Vagina (tissue), 2 donors: ENCODE measurements around the gene CHODL. TPM values are rescaled to one million over a fixed set of nuclear protein-coding genes. Genes with fewer than 3 reads are reported as not detected.

Experiments
- DNase-seq, 2 donors: peaks; one replicate each; pipeline ENCODE4 v3.0.0-alpha.2; 2017; ENCODE audit errors: extremely low spot score in 2 of 2
- H3K27ac ChIP-seq: fragments of 200-600 bp; sonication (generic); one replicate; pipeline ENCODE4 v1.5.1; 2019
- H3K27me3 ChIP-seq: fragments of 200-600 bp; sonication (generic); one replicate; pipeline ENCODE4 v1.5.1; 2019
- H3K36me3 ChIP-seq, 2 donors: fragments of 200-600 bp; sonication (generic); one replicate each; pipeline ENCODE4 v1.5.1; 2017 to 2019
- H3K4me1 ChIP-seq: fragments of 200-600 bp; sonication (generic); one replicate; pipeline ENCODE4 v1.5.1; 2019
- H3K4me3 ChIP-seq, 2 donors: fragments of 200-600 bp; sonication (generic); 1 replicate in 1 of 2; 2 replicates in 1 of 2; pipeline ENCODE4 v1.5.1; 2016 to 2019
- H3K9me3 ChIP-seq: fragments of 200-600 bp; sonication (generic); one replicate; pipeline ENCODE4 v1.5.1; 2019
- CTCF ChIP-seq, 3 experiments: fragments of 450-650 bp in 2 of 3; fragments of 200-600 bp in 1 of 3; sonication (generic) in 1 of 3; IDR thresholded peaks; one replicate each; pipeline ENCODE4 v1.5.1; 2017 to 2019; ENCODE audit warnings: antibody characterized with exemption in 3 of 3, mild to moderate bottlenecking in 2 of 3, moderate library complexity in 2 of 3
- POLR2A ChIP-seq, 2 donors: fragments of 450-650 bp; IDR thresholded peaks; one replicate each; pipeline ENCODE4 v1.6.1; 2017; ENCODE audit warnings: antibody characterized with exemption in 2 of 2, mild to moderate bottlenecking in 2 of 2, moderate library complexity in 2 of 2
- POLR2AphosphoS5 ChIP-seq, 2 donors: sonication (generic); formaldehyde crosslinking; IDR thresholded peaks; one replicate each; pipeline ENCODE4 v1.9.0; 2017; ENCODE audit warnings: antibody characterized with exemption in 2 of 2, mild to moderate bottlenecking in 2 of 2, low read depth in 1 of 2; ENCODE audit not compliant: insufficient read depth in 1 of 2
- intact Hi-C: fragments of 100-400 bp; cut with DNase I; formaldehyde crosslinking; loops from one replicate; pipeline ENCODE4 v1.15.1; 2023
- total RNA-seq: library from RNA; depleted of rRNA; stranded (reverse); fragments of >200 nt; gene quantifications from one replicate; pipeline ENCODE4 v1.2.3, GENCODE V29; 2016

The CHODL gene
- total RNA-seq, 1 donor from 2014 or later: 3.2 TPM

- intact Hi-C loops: no loop called here
- Histone ChIP-seq H3K9me3 (no peaks in the 10 kb centered on the region), H3K4me3 (no peak overlapping the region), H3K27me3 (no peaks in the 10 kb centered on the region), H3K36me3 (no peaks in the 10 kb centered on the region), H3K27ac (no peak overlapping the region), H3K4me1 (no peaks in the 10 kb centered on the region)
- no peak for DNase-seq
- no peak for TF ChIP-seq POLR2AphosphoS5 (IDR thresholded peaks at IDR 0.05; ENCODE audit: insufficient read depth in 1 of 2, low read depth in 1 of 2)
- TF ChIP-seq POLR2A (IDR thresholded peaks at IDR 0.05): no peak
- no peak for TF ChIP-seq CTCF (IDR thresholded peaks at IDR 0.05)
Observed at GRCh38 chr21:18228060-18228739, 16.4 kb upstream of the CHODL start.

GRCh38 chr21:18235545-18235944 lies 9.1 kb upstream of the CHODL start:
- intact Hi-C loops: no loop called here
- no peak overlapping the region for H3K27ac ChIP-seq
- H3K9me3 ChIP-seq: no peaks in the 10 kb centered on the region
- TF ChIP-seq POLR2A (IDR thresholded peaks at IDR 0.05) (no peak), CTCF (IDR thresholded peaks at IDR 0.05) (no peak)
- DNase-seq: no peak
- H3K4me1 ChIP-seq: no peaks in the 10 kb centered on the region
- no peaks in the 10 kb centered on the region for H3K36me3 ChIP-seq
- H3K4me3 ChIP-seq: no peak overlapping the region
- H3K27me3 ChIP-seq: no peaks in the 10 kb centered on the region

- H3K4me3 ChIP-seq: peak overlapping the region; percentile 31 to 49
- H3K36me3 ChIP-seq: no peaks in the 10 kb centered on the region
- TF ChIP-seq POLR2AphosphoS5 (IDR thresholded peaks at IDR 0.05; ENCODE audit: insufficient read depth in 1 of 2, low read depth in 1 of 2): no peak
- no peak for TF ChIP-seq CTCF (IDR thresholded peaks at IDR 0.05)
- no peak for TF ChIP-seq POLR2A (IDR thresholded peaks at IDR 0.05)
- peaks cover 17% of the 10 kb centered on the region for H3K4me1 ChIP-seq
- intact Hi-C loops: no loop called here
- H3K27ac ChIP-seq: no peak overlapping the region
- H3K27me3 ChIP-seq: no peaks in the 10 kb centered on the region
- no peak for DNase-seq
- no peaks in the 10 kb centered on the region for H3K9me3 ChIP-seq
Observed at GRCh38 chr21:18245464-18245967, 883 bp downstream of the CHODL start.

- no peak for TF ChIP-seq POLR2AphosphoS5 (IDR thresholded peaks at IDR 0.05; ENCODE audit: insufficient read depth in 1 of 2, low read depth in 1 of 2)
- TF ChIP-seq POLR2A (IDR thresholded peaks at IDR 0.05): no peak
- TF ChIP-seq CTCF (IDR thresholded peaks at IDR 0.05): no peak
- Histone ChIP-seq H3K27ac (no peak overlapping the region), H3K27me3 (no peaks in the 10 kb centered on the region), H3K36me3 (no peaks in the 10 kb centered on the region), H3K4me3 (no peak overlapping the region), H3K4me1 (peaks cover 17% of the 10 kb centered on the region), H3K9me3 (no peaks in the 10 kb centered on the region)
- DNase-seq: no peak
- intact Hi-C loops: no loop called here
Observed at GRCh38 chr21:18248171-18248570, 3.5 kb downstream of the CHODL start.

GRCh38 chr21:18249672-18250071 lies 5.0 kb downstream of the CHODL start:
- intact Hi-C loops: no loop called here

More at GRCh38 chr21:18249672-18250071, 5.0 kb downstream of the CHODL start:
- Histone ChIP-seq H3K4me1 (peaks cover 11% of the 10 kb centered on the region), H3K27ac (no peak overlapping the region), H3K36me3 (no peaks in the 10 kb centered on the region), H3K27me3 (no peaks in the 10 kb centered on the region), H3K9me3 (no peaks in the 10 kb centered on the region), H3K4me3 (no peak overlapping the region)
- no peak for DNase-seq
- TF ChIP-seq POLR2A (IDR thresholded peaks at IDR 0.05) (no peak), POLR2AphosphoS5 (IDR thresholded peaks at IDR 0.05; ENCODE audit: insufficient read depth in 1 of 2, low read depth in 1 of 2) (no peak), CTCF (IDR thresholded peaks at IDR 0.05) (no peak)
